GM12891 (cell line): ENCODE measurements around the gene PLCD1.

Experiments
- PAX5 ChIP-seq: IDR thresholded peaks from 2 replicates; pipeline ENCODE4 v1.6.1; 2011; ENCODE audit warnings: low read length, moderate library complexity, mild to moderate bottlenecking; ENCODE audit not compliant: insufficient read depth, severe bottlenecking
- POLR2A ChIP-seq: IDR thresholded peaks from 2 replicates; pipeline ENCODE4 v1.6.1; 2011; ENCODE audit warnings: low read depth, low read length, control low read depth
- POLR2AphosphoS5 ChIP-seq: IDR thresholded peaks from 2 replicates; pipeline ENCODE4 v1.6.1; 2011; ENCODE audit warnings: low read depth, low read length, control low read depth
- POU2F2 ChIP-seq: IDR thresholded peaks from 2 replicates; pipeline ENCODE4 v1.6.1; 2011; ENCODE audit warnings: low read depth, mild to moderate bottlenecking, control low read depth, low read length, moderate library complexity
- TAF1 ChIP-seq: IDR thresholded peaks from 2 replicates; pipeline ENCODE4 v1.6.1; 2011; ENCODE audit warnings: low read depth, low read length, control low read depth

DNA sequence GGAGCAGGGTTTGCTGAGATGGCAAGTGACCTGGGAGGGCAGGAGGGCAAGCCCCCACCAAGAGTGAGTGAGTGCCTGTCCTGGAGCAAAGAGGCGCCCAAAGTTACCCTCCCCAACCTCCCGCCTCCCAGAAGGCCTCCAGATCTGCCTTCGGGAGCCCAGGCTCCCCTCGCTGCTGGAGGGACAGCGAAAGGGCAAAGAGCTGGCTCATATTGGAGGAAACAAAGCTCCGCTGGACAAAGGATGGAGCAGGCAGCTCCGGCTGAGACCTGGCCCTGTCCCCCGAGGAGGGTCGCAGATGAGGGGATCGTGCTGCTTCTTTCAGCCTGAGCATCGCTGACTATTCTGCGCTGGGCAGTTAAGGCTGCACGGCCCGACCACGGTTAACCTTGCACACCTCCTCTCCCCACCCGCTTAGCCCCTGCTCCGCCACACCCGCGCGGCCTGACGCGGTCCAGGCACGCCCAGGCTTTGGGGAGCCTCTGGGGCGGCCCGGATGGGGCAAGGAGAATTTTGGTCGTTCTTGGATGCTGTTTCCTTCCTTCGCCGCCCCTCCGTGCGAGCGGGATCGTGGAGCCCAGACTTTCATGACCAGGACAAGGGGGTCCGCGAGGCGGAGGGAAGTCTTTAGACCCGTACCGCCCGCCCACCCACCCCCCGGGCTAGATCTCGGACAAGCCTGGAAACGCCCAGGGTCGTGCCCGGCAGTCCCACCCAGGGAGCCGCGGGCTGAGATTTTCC, 651 bp downstream of the PLCD1 start:
- no peak for TF ChIP-seq POLR2AphosphoS5
- TF ChIP-seq POLR2A, result no peak
- no peak for TF ChIP-seq TAF1
- no peak for TF ChIP-seq POU2F2
- TF ChIP-seq PAX5, result no peak
